GM19240 (cell line): ENCODE data around the gene ELAVL3.
"Not testable (repeated sequence)": the region's sequence is repeated elsewhere in the genome, so short reads cannot be mapped to it uniquely, and the experiment has no call there.

ENCODE experiments used
- DNase-seq: peaks from one replicate; pipeline ENCODE4 v3.0.0; 2011; ENCODE audit warnings: low spot score; ENCODE audit not compliant: insufficient read length

ELAVL3 gene

GRCh38 chr19:11458912-11459311 is 21.9 kb downstream of the ELAVL3 start:
- not testable (repeated sequence) for DNase-seq

GRCh38 chr19:11458236-11458900 is 22.5 kb downstream of the ELAVL3 start:
- DNase-seq = no peak

- DNase-seq = no peak
Measured at GRCh38 chr19:11457831-11458230, 23.0 kb downstream of the ELAVL3 start.

- no peak for DNase-seq
Measured at GRCh38 chr19:11457115-11457514, 23.7 kb downstream of the ELAVL3 start.

DNA sequence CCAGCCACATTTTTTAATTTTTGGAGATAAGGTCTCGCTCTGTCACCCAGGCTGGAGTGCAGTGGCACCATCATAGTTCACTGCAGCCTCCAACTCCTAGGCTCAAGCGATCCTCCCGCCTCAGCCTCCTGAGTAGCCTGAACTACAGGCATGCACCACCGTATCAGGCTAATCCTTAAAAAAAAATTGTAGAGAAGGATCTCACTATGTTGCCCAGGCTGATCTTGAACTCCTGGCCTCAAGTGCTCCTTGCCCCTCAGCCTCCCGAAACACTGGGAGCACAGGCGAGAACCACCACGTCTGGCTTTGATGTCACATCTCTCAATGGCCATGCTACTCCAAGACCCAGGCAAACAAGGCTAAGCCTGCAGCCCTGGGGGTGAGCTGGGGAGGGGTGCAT is 24.2 kb downstream of the ELAVL3 start:
- no peak for DNase-seq

DNA sequence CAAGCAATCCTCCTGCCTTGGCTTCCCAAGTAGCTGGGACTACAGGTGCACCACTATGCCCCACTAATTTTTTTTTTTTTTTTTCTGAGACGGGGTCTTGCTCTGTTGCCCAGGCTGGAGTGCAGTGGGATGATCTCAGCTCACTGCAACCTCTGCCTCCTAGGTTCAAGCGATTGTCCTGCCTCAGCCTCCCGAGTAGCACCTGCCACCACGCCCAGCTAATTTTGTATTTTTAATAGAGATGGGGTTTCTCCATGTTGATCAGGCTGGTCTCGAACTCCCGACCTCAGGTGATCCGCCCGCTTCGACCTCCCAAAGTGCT is 25.7 kb downstream of the ELAVL3 start:
- DNase-seq = not testable (repeated sequence)

DNA sequence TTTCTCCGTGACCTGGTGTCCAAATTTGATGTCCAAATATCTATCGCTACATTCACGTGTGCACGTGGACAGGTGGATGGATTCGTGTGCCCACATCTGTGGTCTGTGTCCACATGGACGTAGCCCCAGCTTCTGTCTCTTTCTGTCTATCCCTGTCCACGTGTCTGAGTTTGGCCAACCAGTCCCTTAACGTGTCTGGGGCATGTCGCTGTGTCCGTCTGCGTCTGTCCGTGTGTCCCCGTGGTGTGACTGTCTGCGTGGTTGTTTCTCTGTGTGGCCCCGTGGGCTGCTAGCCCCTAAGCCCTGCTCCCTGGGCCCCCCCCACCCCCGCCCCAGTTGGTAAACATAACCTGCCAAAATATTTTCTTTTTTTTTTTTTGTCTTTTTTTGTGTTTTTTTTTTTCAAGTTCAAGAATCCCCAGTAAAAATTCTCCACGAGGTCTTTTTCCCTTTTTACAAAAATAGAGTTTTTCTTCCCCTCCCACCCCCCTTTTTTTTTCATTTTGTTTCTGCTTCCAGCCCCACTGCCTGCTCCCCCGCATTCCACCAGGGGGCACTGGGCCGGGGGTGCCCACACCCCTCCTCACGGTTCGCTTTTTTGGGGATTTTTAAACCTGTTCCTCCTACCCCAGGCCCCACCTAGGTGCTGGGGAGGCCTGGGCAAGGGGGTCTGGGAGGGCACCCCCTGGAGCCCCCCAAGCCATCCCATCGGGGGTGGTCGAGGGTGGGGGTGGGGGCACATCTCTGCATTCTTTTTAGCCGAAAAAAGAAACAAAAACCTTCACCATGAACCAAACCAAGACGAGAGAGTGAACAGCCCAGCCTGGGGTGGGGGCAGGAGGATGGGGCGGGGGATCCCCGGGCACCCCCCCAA is 27.1 kb downstream of the ELAVL3 start:
- no peak for DNase-seq

DNA sequence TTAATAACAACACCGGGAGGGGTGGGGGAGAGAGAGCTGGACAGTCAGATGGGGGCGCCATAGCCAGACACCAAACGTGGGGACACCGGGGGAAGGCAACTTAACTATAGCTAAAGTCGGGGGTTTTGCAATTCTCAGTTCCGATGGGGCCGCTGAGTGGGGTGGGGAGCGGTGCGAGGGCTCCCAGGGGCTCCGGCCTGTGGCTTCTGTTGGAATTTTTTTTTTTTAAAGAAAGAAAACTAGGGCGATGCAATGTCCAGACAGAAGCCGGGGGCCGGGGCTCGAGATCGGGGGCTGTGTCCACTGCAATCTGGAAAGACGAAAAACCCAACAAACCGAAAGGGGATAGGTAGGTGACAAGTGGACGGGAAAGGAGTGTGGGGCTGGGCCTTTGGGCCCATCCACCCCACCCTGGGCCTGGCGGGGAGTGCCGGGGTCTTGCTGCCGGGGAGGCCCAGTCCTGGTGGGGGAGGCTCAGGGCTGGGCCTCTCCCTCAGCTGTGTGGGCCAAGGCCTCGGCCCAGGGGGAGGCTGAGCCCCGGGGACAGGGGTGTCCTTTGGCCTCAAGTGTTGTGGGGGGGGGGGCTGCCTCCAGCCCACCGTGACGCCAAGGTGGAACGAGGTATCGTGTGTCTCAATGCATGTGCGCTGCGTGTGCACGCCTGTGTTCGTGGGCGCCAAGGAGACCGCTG is 28.1 kb downstream of the ELAVL3 start:
- DNase-seq = no peak

DNA sequence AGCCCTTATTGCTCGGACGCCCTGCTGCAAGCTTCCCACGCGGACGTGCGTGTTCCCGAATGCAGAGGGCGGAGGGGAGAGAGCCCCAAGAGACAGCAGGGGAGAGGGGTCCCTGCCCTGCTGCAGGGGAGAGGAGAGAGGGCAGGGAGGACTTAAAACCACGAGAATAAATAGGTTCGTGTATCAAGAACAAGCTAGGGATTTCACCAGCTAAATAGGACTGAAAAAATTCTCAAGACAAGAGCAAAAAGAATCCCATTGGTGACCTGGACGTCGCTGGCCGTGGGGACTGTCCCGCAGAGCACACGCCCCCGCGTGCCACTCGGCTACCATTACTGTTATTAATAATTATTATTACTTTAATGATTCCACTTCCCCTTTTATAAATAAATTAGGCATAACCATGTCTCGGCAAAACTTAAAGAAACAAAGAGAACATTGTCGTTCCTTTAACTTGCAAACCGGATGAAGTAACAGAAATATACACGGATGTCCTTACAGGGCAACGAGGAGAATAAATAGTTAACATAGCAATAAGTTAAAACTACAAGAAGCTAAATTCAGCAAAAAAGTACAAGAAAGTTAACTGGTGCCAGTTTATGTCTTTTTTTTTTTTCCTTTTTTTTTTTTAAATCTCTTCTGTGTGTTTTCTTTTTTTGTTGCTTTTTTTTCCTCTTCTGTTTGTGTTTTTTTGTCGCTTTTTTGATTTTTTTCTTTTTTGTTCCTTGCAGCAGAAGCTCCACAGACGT is 28.8 kb downstream of the ELAVL3 start:
- DNase-seq = no peak

GRCh38 chr19:11451327-11451870 is 29.4 kb downstream of the ELAVL3 start:
- DNase-seq = no peak

- no peak for DNase-seq
Measured at GRCh38 chr19:11450570-11451326, 30.1 kb downstream of the ELAVL3 start.

- DNase-seq = no peak
Measured at GRCh38 chr19:11448923-11449554, 31.8 kb downstream of the ELAVL3 start.

- DNase-seq = no peak
Measured at GRCh38 chr19:11448410-11448809, 32.4 kb downstream of the ELAVL3 start.

GRCh38 chr19:11447347-11448262 is 33.2 kb downstream of the ELAVL3 start:
- no peak for DNase-seq

GRCh38 chr19:11446652-11447301 is 34.1 kb downstream of the ELAVL3 start:
- DNase-seq = no peak

DNA sequence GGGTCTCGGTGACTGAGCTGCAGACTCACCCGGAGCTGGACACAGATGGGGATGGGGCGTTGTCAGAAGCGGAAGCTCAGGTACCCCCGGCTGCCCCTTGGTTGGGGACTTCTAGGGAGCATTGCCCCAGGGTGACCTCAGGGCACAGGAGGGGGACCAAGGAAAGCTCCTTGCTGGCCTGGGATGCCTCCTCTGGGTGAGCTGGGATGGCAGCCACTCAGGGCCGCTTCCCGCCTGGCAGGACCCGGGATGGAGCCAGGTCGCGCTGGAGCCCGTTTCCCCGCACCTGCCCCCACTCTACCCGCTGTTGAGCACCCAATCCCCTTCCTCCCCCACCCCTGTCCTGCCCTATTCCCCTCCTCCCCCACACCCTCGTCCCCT is 34.6 kb downstream of the ELAVL3 start:
- no peak for DNase-seq

GRCh38 chr19:11445141-11445540 is 35.7 kb downstream of the ELAVL3 start:
- no peak for DNase-seq

- DNase-seq = no peak
Measured at GRCh38 chr19:11444059-11444458, 36.8 kb downstream of the ELAVL3 start.

DNA sequence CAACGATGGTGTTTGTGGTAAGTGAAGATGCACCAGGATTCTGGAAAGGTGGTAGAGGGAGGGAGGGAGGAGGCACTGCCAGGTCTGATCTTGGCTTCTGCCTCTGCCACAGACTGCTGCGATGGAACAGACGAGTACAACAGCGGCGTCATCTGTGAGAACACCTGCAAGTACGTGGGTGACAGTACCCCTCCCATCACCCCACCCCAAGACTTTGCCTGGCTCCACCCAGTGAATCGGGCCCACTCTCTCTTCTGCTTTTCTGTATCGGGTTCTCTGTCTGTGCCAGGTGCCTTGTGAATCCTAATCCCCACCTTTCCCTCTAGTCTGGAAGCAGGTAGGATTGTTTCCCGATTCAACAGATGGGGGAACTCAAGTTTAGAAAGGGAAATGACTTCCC is 42.9 kb downstream of the ELAVL3 start:
- no peak for DNase-seq
